K562 (cell line): Measurements from ENCODE around the gene FAM83F. TPM values are rescaled to one million over a fixed set of nuclear protein-coding genes. Genes with fewer than 3 reads are reported as not detected.

Source experiments
- ATAC-seq: fragments of 200-7000 bp; cut with Tn5 transposase; 3 replicates; pipeline ENCODE4 v1.9.1; 2020; ENCODE audit warnings: moderate library complexity
- BruUV-seq: library from RNA; stranded (reverse); fragments of 400-500 nt; replicated peaks from 2 replicates; lab custom pipeline; 2021; lab: Mats Ljungman, UMichigan
- CTCF ChIA-PET: fragments of 300-600 bp; formaldehyde crosslinking; extraction: SDS; loops from one replicate; lab custom pipeline; 2021; ENCODE audit warnings: low intra/inter-chr PET ratio; lab: Yijun Ruan, JAX
- POLR2A ChIA-PET: fragments of 300-600, 350-650 bp; sonication (Branson Sonifier 250); formaldehyde crosslinking; extraction: SDS; loops from one replicate; lab custom pipeline; 2021; ENCODE audit warnings: antibody characterized with exemption, inconsistent platforms; lab: Yijun Ruan, JAX
- DNase-seq, 4 experiments: peaks; one replicate each; pipeline versions ENCODE4 v3.0.0 to v3.0.0-alpha.2; 2011 to 2018; ENCODE audit warnings: low spot score in 3 of 4, mixed read lengths in 3 of 4; ENCODE audit errors: extremely low read depth in 1 of 4
- FAIRE-seq: peaks from 2 replicates; lab custom pipeline; 2011; peaks lifted over from hg19 to GRCh38; lab: Jason Lieb, UNC
- H2AFZ ChIP-seq: 2 replicates; pipeline ENCODE4 v1.6.0; 2011; ENCODE audit warnings: low read depth, low read length, control low read depth, inconsistent platforms
- H3K27ac ChIP-seq: fragments of 200-600 bp; 3 replicates; pipeline ENCODE4 v1.8.0; 2011; ENCODE audit warnings: low read depth, mild to moderate bottlenecking, control low read depth, inconsistent platforms, low read length, moderate library complexity, mixed read lengths; ENCODE audit errors: extremely low read depth
- H3K27me3 ChIP-seq, 2 experiments: fragments of 300-600 bp in 1 of 2; 2 replicates in 1 of 2; 3 replicates in 1 of 2; pipeline versions ENCODE4 v1.6.0 to v1.8.0; 2011; ENCODE audit warnings: inconsistent platforms in 2 of 2, low read length in 2 of 2, mild to moderate bottlenecking in 1 of 2, mixed read lengths in 1 of 2, moderate library complexity in 1 of 2; ENCODE audit not compliant: control insufficient read depth in 2 of 2, insufficient read depth in 2 of 2
- H3K36me3 ChIP-seq: fragments of 300-600 bp; 3 replicates; pipeline ENCODE4 v1.8.0; 2011; ENCODE audit warnings: mild to moderate bottlenecking, low read length, inconsistent platforms; ENCODE audit not compliant: control insufficient read depth, insufficient read depth
- H3K4me1 ChIP-seq, 2 experiments: fragments of 200-600 bp in 1 of 2; replicated peaks in 1 of 2; 2 replicates in 1 of 2; 3 replicates in 1 of 2; pipeline versions ENCODE4 v1.5.1 to v1.8.0; 2011; ENCODE audit warnings: inconsistent platforms in 2 of 2, low read length in 2 of 2, mild to moderate bottlenecking in 1 of 2, mixed read lengths in 1 of 2, moderate library complexity in 1 of 2; ENCODE audit not compliant: control insufficient read depth in 2 of 2, insufficient read depth in 2 of 2
- H3K4me2 ChIP-seq: 2 replicates; pipeline ENCODE4 v1.6.1; 2011; ENCODE audit warnings: low read length, control low read depth, inconsistent platforms, mixed read lengths; ENCODE audit not compliant: insufficient read depth
- H3K4me3 ChIP-seq: fragments of 200-600 bp; sonication (generic), shearing (Covaris generic); 2 replicates; pipeline ENCODE4 v1.5.1; 2016; ENCODE audit warnings: control low read depth, inconsistent platforms
- H3K79me2 ChIP-seq: fragments of 200-600 bp; 3 replicates; pipeline ENCODE4 v1.8.0; 2011; ENCODE audit warnings: low read length, inconsistent platforms; ENCODE audit not compliant: control insufficient read depth, insufficient read depth
- H3K9ac ChIP-seq, 2 experiments: 2 replicates each; pipeline versions ENCODE4 v1.6.0 to v1.6.1; 2011; ENCODE audit warnings: low read depth in 2 of 2, low read length in 2 of 2, control low read depth in 1 of 2, inconsistent platforms in 1 of 2, mild to moderate bottlenecking in 1 of 2, mixed read lengths in 1 of 2; ENCODE audit not compliant: insufficient read depth in 1 of 2
- H3K9me1 ChIP-seq: one replicate; pipeline ENCODE4 v1.6.0; 2011; ENCODE audit warnings: inconsistent platforms, mild to moderate bottlenecking, low read length, moderate library complexity; ENCODE audit not compliant: control insufficient read depth, insufficient read depth
- H3K9me3 ChIP-seq: replicated peaks from 2 replicates; pipeline ENCODE4 v1.5.1; 2011; ENCODE audit warnings: low read depth, low read length, inconsistent platforms; ENCODE audit not compliant: control insufficient read depth, insufficient read depth
- H4K20me1 ChIP-seq: replicated peaks from 2 replicates; pipeline ENCODE4 v1.6.1; 2011; ENCODE audit warnings: low read length, inconsistent platforms, mixed read lengths; ENCODE audit not compliant: control insufficient read depth, insufficient read depth
- CBFA2T2 ChIP-seq: fragments of 450-650 bp; conservative IDR thresholded peaks from 2 replicates; pipeline ENCODE4 v1.6.1; 2017; ENCODE audit warnings: mild to moderate bottlenecking
- CBFA2T3 ChIP-seq: fragments of 450-650 bp; IDR thresholded peaks from 2 replicates; pipeline ENCODE4 v1.6.1; 2017
- CCNT2 ChIP-seq: IDR thresholded peaks from 2 replicates; pipeline ENCODE4 v1.6.1; 2011; ENCODE audit warnings: borderline replicate concordance, low read depth, mild to moderate bottlenecking, moderate library complexity, mixed read lengths, low read length; ENCODE audit not compliant: insufficient read length; ENCODE audit errors: extremely low read depth
- DACH1 ChIP-seq: fragments of 450-650 bp; IDR thresholded peaks from 2 replicates; pipeline ENCODE4 v1.6.1; 2018; ENCODE audit not compliant: partially characterized antibody
- EGR1 ChIP-seq: fragments of 450-650 bp; conservative IDR thresholded peaks from 2 replicates; pipeline ENCODE4 v1.6.1; 2017; ENCODE audit warnings: mild to moderate bottlenecking
- FOXA3 ChIP-seq, 2 experiments: fragments of 450-650 bp in 1 of 2; sonication (generic) in 1 of 2; formaldehyde crosslinking; IDR thresholded peaks in 1 of 2; conservative IDR thresholded peaks in 1 of 2; 2 replicates each; pipeline versions ENCODE4 v1.4.0 to v1.8.0; 2020 to 2022; ENCODE audit warnings: mild to moderate bottlenecking in 2 of 2, missing genetic modification reagents in 1 of 2
- FOXK2 ChIP-seq, 2 experiments: fragments of 450-650 bp; IDR thresholded peaks in 1 of 2; conservative IDR thresholded peaks in 1 of 2; 2 replicates each; pipeline ENCODE4 v1.6.1; 2016; ENCODE audit warnings: low read depth in 2 of 2, mild to moderate bottlenecking in 1 of 2
- KDM1A ChIP-seq, 2 experiments: fragments of 450-650 bp; IDR thresholded peaks; 2 replicates each; pipeline ENCODE4 v1.6.1; 2016; ENCODE audit warnings: mild to moderate bottlenecking in 2 of 2
- MAZ ChIP-seq, 2 experiments: fragments of 450-650 bp in 1 of 2; sonication (generic) in 1 of 2; formaldehyde crosslinking; IDR thresholded peaks in 1 of 2; conservative IDR thresholded peaks in 1 of 2; 2 replicates each; pipeline versions ENCODE4 v1.4.0 to v1.5.0; 2020; ENCODE audit warnings: mild to moderate bottlenecking in 1 of 2, missing genetic modification reagents in 1 of 2
- NCOR1 ChIP-seq: fragments of 450-650 bp; IDR thresholded peaks from 2 replicates; pipeline ENCODE4 v1.6.1; 2016; ENCODE audit warnings: mild to moderate bottlenecking, moderate library complexity
- NR2C2 ChIP-seq, 2 experiments: fragments of 200-800 bp in 1 of 2; sonication (Bioruptor generic) in 1 of 2; sonication (generic) in 1 of 2; formaldehyde crosslinking in 1 of 2; IDR thresholded peaks; 2 replicates each; pipeline versions ENCODE4 v1.6.1 to v1.8.0; 2016 to 2022; ENCODE audit warnings: mild to moderate bottlenecking in 1 of 2, missing compliant biosample characterization in 1 of 2, missing genetic modification characterization in 1 of 2, missing genetic modification reagents in 1 of 2
- SPI1 ChIP-seq: IDR thresholded peaks from 2 replicates; pipeline ENCODE4 v1.6.1; 2011; ENCODE audit warnings: low read depth, low read length, control low read depth, borderline replicate concordance
- WGBS: fragments of 100-300 bp; shearing (Covaris generic); methylation state at CpG from one replicate; pipeline ENCODE4 v1.1.6; 2016; ENCODE audit warnings: low coverage, mixed read lengths; ENCODE audit not compliant: insufficient coverage; ENCODE audit errors: missing lambda C conversion rate; 5-methylcytosine and 5-hydroxymethylcytosine counted together
- in situ Hi-C: fragments of 300-500 bp; cut with MboI; formaldehyde crosslinking; loops from 4 replicates; pipeline ENCODE4 v1.15.0; 2018; ENCODE audit warnings: inconsistent platforms, mixed read lengths
- intact Hi-C: fragments of 100-400 bp; cut with micrococcal nuclease; formaldehyde crosslinking; loops from 2 replicates; pipeline ENCODE4 v1.14.2; 2022
- polyA plus RNA-seq, 8 experiments: library from polyadenylated mRNA; depleted of rRNA in 4 of 8; stranded (reverse) in 5 of 8; unstranded in 3 of 8; fragments of >200 nt; fragmentation: Nextera tagmentation in 2 of 8; fragmentation: Illumina TruSeq in 1 of 8; extraction: Ambion mirVana in 2 of 8; extraction: Trizol in 1 of 8; gene quantifications; 2 replicates each; pipeline versions ENCODE4 v1.2.1 to v1.2.3, GENCODE V29; 2011 to 2014; ENCODE audit warnings: inconsistent platforms in 1 of 8, missing spikeins in 1 of 8
- total RNA-seq, 7 experiments: library from RNA; depleted of rRNA in 6 of 7; stranded (reverse); fragments of >200 nt in 6 of 7; fragmentation: Illumina TruSeq in 2 of 7; extraction: Trizol in 2 of 7; gene quantifications; 2 replicates each; pipeline versions ENCODE4 v1.2.1 to v1.2.3, GENCODE V29; 2011 to 2021; ENCODE audit warnings: low replicate concordance in 1 of 7
- TF ChIP-seq, protein P1 (sequence below): fragments of 250-450 bp; sonication (Bioruptor Pico); IDR thresholded peaks from 2 replicates; pipeline ENCODE4 v1.5.0; 2021; ENCODE audit warnings: mild to moderate bottlenecking, borderline replicate concordance

The FAM83F gene
- total and polyA plus RNA-seq, 9 of the 15 experiments (the other 6 are each of a cell fraction or from before 2014, with no cell fraction given), result under 0.01 to 0.13 (median 0.04) TPM; not detected in 1

- no peak overlapping the region for H3K27ac ChIP-seq
- H3K9me3 ChIP-seq, result no peaks in the 10 kb centered on the region
- ATAC-seq (no peak), FAIRE-seq (no peak), DNase-seq (no peak)
- H3K4me3 ChIP-seq, result no peak overlapping the region
- in situ Hi-C loops, result no loop called here
- no peak overlapping the region for H3K9ac ChIP-seq
- CTCF ChIA-PET, result no interaction called here
- H3K9me1 ChIP-seq, result no peaks in the 10 kb centered on the region
- H4K20me1 ChIP-seq, result peaks cover 9% of the 10 kb centered on the region
- 0 out of 2 replicates have a peak, but pooled peaks have one; percentile 19 for TF ChIP-seq SPI1
- no peak for TF ChIP-seq CCNT2
- H2AFZ ChIP-seq, result no peak overlapping the region
- H3K4me2 ChIP-seq, result no peak overlapping the region
- H3K4me1 ChIP-seq, result peaks cover 13 to 16% of the 10 kb centered on the region in 2 experiments; a peak in 4 of 5 replicates
- WGBS, result 53% methylated on average over 2 of the region's 3 CpGs
- POLR2A ChIA-PET, result no interaction called here
- intact Hi-C loops, result no loop called here
- H3K79me2 ChIP-seq, result peaks cover 47% of the 10 kb centered on the region
- no peaks in the 10 kb centered on the region for H3K27me3 ChIP-seq
- no TSS peak for BruUV-seq
- H3K36me3 ChIP-seq, result no peaks in the 10 kb centered on the region
Measured at GRCh38 chr22:40050258-40050657, 55.5 kb downstream of the FAM83F start.

DNA sequence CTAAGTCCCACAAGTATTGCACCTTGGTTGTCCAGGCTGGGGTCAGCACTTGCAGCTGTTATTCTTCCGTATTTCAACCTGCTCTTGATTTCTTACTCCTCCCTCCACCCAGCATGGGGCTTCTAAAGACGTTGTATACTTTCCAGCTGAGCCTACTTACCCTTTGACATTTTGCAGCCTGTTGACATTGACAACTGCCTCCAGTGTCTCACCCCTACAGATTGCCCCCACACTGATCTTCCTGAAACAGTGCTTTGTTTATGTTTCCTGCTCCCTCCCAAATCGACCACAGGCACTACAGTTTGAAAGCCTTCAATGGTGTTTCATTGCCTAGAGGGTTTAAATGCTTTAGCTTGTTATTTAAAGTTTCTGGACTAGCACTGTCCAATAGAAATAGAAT, 56.6 kb downstream of the FAM83F start:
- Histone ChIP-seq H3K9me1 (no peaks in the 10 kb centered on the region), H3K36me3 (no peaks in the 10 kb centered on the region), H3K27me3 (no peaks in the 10 kb centered on the region), H3K4me3 (no peak overlapping the region), H3K4me2 (peak overlapping the region; percentile 21), H3K9me3 (no peaks in the 10 kb centered on the region), H3K4me1 (peaks cover 12 to 23% of the 10 kb centered on the region in 2 experiments), H4K20me1 (peaks cover 10% of the 10 kb centered on the region), H3K27ac (0 out of 3 replicates have a peak overlapping the region, but pooled peaks have one; percentile 10), H3K9ac (no peak overlapping the region), H3K79me2 (peaks cover 36% of the 10 kb centered on the region), H2AFZ (no peak overlapping the region)
- intact Hi-C loops, result no loop called here
- ATAC-seq, result peak; percentile 57
- peak; percentile 23 for FAIRE-seq
- in situ Hi-C loops, result no loop called here
- POLR2A ChIA-PET, result interaction anchor here (0.7 to 1.4 kb wide), 2 partner anchors 15 to 23 kb away, joined by 3 to 4 read pairs; no protein-coding TSS in a partner anchor
- BruUV-seq, result no TSS peak
- peak in 2 of 4 experiments; percentile 34 to 60 for DNase-seq
- WGBS, result 0% methylated on average over 3 of the region's 3 CpGs
- CTCF ChIA-PET, result no interaction called here
- TF ChIP-seq FOXA3 (CRISPR knock-in tag; conservative IDR thresholded peaks at IDR 0.05 in 1 of 2, IDR thresholded peaks at IDR 0.05 in 1 of 2) (peak in 1 of 2 experiments; percentile 75; a peak in 1 of 4 replicates), NCOR1 (peak; percentile 18; the same call in 1 of the 2 replicates), KDM1A (IDR thresholded peaks at IDR 0.05) (peak; percentile 61 to 71; a peak in 3 of 4 replicates), FOXK2 (conservative IDR thresholded peaks at IDR 0.05 in 1 of 2, IDR thresholded peaks at IDR 0.05 in 1 of 2; ENCODE audit: low read depth in 2 of 2) (peak; percentile 65 to 76), DACH1 (peak; percentile 33), CBFA2T2 (peak; percentile 44), NR2C2 (CRISPR knock-in tag; IDR thresholded peaks at IDR 0.05) (no peak), NR2C2 (tag; IDR thresholded peaks at IDR 0.05) (peak; percentile 39; the same call in 1 of the 2 replicates), CBFA2T3 (peak; percentile 72), MAZ (CRISPR knock-in tag; conservative IDR thresholded peaks at IDR 0.05 in 1 of 2, IDR thresholded peaks at IDR 0.05 in 1 of 2) (peak in 1 of 2 experiments; percentile 42; a peak in 1 of 4 replicates), EGR1 (0 out of 2 replicates have a peak, but pooled peaks have one; percentile 3)
- TF ChIP-seq, protein P1, sequence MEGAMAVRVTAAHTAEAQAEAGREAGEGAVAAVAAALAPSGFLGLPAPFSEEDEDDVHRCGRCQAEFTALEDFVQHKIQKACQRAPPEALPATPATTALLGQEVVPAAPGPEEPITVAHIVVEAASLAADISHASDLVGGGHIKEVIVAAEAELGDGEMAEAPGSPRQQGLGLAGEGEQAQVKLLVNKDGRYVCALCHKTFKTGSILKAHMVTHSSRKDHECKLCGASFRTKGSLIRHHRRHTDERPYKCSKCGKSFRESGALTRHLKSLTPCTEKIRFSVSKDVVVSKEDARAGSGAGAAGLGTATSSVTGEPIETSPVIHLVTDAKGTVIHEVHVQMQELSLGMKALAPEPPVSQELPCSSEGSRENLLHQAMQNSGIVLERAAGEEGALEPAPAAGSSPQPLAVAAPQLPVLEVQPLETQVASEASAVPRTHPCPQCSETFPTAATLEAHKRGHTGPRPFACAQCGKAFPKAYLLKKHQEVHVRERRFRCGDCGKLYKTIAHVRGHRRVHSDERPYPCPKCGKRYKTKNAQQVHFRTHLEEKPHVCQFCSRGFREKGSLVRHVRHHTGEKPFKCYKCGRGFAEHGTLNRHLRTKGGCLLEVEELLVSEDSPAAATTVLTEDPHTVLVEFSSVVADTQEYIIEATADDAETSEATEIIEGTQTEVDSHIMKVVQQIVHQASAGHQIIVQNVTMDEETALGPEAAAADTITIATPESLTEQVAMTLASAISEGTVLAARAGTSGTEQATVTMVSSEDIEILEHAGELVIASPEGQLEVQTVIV (CRISPR knock-in tag), result no peak
